Astrocyte (in vitro differentiated cells and primary cell): ENCODE data around the gene FITM1.

Experiments used
- CTCF ChIP-seq: IDR thresholded peaks from 2 replicates; pipeline ENCODE4 v1.5.1; 2011; ENCODE audit warnings: low read depth, mild to moderate bottlenecking, inconsistent platforms, low read length, moderate library complexity; ENCODE audit not compliant: insufficient read depth
- EZH2 ChIP-seq: IDR thresholded peaks from 2 replicates; pipeline ENCODE4 v1.6.1; 2012; ENCODE audit warnings: mild to moderate bottlenecking, low read length, inconsistent platforms; ENCODE audit not compliant: insufficient read depth

GRCh38 chr14:24141097-24141880, 10.8 kb downstream of the FITM1 start, which contains the start of gene EMC9:
- TF ChIP-seq EZH2 = no peak
- TF ChIP-seq CTCF = peak; percentile 3
